GM19025 (cell line): ENCODE results near the gene FOXP2.
"Not testable (repeated sequence)": the region's sequence is repeated elsewhere in the genome, so short reads cannot be mapped to it uniquely, and the experiment has no call there.

Experiments used
- ATAC-seq: cut with Tn5 transposase; IDR thresholded peaks from one replicate; pipeline ENCODE4 v1.9.1; 2021; ENCODE audit warnings: mild to moderate bottlenecking, low read depth, moderate library complexity; ENCODE audit not compliant: unreplicated experiment

FOXP2 gene

GRCh38 chr7:114414156-114415063 is at the start of gene FOXP2:
Gene FOXP2 (plus strand): TSS chr7:114414815. CDS start chr7:114426512, 11,697 bp downstream.
- ATAC-seq = no peak

GRCh38 chr7:114365791-114366190 is 48.8 kb upstream of the FOXP2 start:
- no peak for ATAC-seq

- ATAC-seq = no peak
These were observed 46.1 kb upstream of the FOXP2 start for GRCh38 chr7:114368492-114368891.

GRCh38 chr7:114369294-114369693 is 45.3 kb upstream of the FOXP2 start:
- no peak for ATAC-seq

- no peak for ATAC-seq
These were observed 42.0 kb upstream of the FOXP2 start for GRCh38 chr7:114372619-114373018.

- ATAC-seq = no peak
These were observed 38.7 kb upstream of the FOXP2 start for GRCh38 chr7:114375907-114376306.

GRCh38 chr7:114383946-114384345 is 30.7 kb upstream of the FOXP2 start:
- ATAC-seq = not testable (repeated sequence)

- ATAC-seq = not testable (repeated sequence)
These were observed 30.3 kb upstream of the FOXP2 start for GRCh38 chr7:114384346-114384745.

- ATAC-seq = no peak
These were observed 26.6 kb upstream of the FOXP2 start for GRCh38 chr7:114388021-114388420.

- ATAC-seq = no peak
These were observed 21.9 kb upstream of the FOXP2 start for GRCh38 chr7:114392686-114393085.

GRCh38 chr7:114402876-114403635 is 11.6 kb upstream of the FOXP2 start:
- no peak for ATAC-seq

GRCh38 chr7:114405427-114405826 is 9.2 kb upstream of the FOXP2 start:
- no peak for ATAC-seq

GRCh38 chr7:114409750-114410149 is 4.9 kb upstream of the FOXP2 start:
- no peak for ATAC-seq

GRCh38 chr7:114412548-114412947 is 2.1 kb upstream of the FOXP2 start:
- no peak for ATAC-seq

GRCh38 chr7:114413761-114414155 is 857 bp upstream of the FOXP2 start:
- no peak for ATAC-seq

GRCh38 chr7:114415064-114415989 is 712 bp downstream of the FOXP2 start:
- no peak for ATAC-seq

- no peak for ATAC-seq
These were observed 1.7 kb downstream of the FOXP2 start for GRCh38 chr7:114416129-114416990.

- no peak for ATAC-seq
These were observed 2.7 kb downstream of the FOXP2 start for GRCh38 chr7:114417290-114417689.

- ATAC-seq = no peak
These were observed 3.5 kb downstream of the FOXP2 start for GRCh38 chr7:114418117-114418516.
